GM10266 (cell line): Measurements from ENCODE around the gene MMEL1.

Experiments used
- DNase-seq: peaks from one replicate; pipeline ENCODE4 v3.0.0; 2012; ENCODE audit errors: extremely low spot score
- CTCF ChIP-seq: IDR thresholded peaks from 2 replicates; pipeline ENCODE4 v1.5.1; 2012; ENCODE audit warnings: mild to moderate bottlenecking, low read depth; ENCODE audit not compliant: control insufficient read depth, insufficient read depth; ENCODE audit errors: missing control alignments

MMEL1 gene

GRCh38 chr1:2546515-2547209 is 86.2 kb downstream of the MMEL1 start:
- DNase-seq: peak; percentile 93
- peak; percentile 7 for TF ChIP-seq CTCF

DNA sequence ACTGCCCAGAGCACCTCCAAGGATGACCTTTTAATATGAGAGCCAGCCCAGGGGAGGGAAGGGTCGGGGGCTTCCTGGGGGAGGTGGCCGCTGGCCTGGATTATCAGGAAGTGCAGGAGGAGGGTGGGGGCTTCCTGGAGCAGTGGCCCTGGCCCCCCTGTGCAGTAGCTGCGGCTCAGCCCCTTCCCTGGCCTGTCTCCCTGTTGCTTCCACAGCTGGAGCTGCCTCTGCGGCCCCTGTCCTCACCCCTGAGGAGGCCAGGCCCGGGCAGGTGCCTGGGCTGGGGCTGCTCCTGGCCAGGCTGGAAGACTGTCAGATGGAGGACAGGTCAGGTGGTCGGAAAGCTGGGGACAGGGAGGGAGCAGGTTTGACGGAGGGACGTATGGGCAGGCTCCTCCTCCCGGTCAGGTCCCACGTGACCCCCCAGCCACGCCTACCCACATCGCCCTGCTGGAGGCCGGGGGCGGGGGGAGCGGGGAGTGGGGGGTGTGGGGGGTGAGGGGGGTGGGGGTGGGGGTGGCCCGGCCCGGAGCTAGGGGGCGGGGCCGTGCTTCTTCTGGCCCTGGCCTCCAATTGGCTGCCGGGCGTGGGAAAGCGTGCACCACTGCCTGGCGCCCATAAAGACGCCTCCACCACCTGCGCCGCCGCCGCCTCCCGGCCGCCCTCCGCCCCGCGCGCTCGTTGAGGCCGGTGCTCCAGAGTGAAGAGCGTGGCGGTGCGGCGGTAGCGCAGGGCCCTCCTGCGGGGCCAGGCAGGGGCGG is 86.9 kb downstream of the MMEL1 start:
- no peak for TF ChIP-seq CTCF
- peak; percentile 98 for DNase-seq

GRCh38 chr1:2544875-2545640 is 87.8 kb downstream of the MMEL1 start:
- no peak for DNase-seq
- no peak for TF ChIP-seq CTCF

DNA sequence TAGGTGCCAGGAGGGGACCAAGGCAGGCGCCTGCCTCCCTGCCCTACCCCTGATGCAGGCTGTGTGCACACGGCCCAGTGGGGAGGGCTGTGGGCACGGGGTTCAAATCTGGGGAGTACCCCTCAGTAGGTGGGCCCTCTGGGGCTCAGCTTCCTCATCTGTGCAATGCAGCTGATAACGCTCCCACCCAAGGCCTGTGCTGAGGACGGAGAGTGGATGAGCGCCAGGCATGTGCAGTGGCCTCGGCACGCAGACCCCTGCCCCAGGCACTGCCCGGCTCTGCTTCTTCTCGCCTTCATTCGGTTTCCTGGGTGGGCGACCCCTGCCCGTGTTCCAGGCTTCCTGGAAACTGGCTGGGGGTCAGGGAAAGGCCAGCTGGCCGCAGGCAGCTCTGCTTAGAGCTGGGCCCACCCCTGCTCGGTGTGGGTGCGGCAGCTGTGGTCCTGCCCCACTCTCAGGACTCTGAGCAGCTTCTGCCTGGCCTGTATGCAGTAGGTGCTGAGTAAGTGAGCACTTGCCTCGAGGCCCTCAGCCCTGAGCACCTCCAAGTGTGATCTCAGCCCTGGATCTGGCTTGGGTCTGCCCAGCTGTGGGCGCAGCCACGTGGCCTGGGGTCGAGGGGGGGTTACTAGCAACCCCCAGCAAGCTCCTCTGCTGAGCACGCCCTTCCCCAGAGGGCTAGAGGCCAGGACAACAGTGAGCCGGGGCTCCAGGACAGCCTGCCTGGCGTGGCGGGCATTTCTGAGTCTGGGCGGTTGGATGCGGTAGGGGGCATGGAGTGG is 88.5 kb downstream of the MMEL1 start:
- DNase-seq: no peak
- no peak for TF ChIP-seq CTCF

DNA sequence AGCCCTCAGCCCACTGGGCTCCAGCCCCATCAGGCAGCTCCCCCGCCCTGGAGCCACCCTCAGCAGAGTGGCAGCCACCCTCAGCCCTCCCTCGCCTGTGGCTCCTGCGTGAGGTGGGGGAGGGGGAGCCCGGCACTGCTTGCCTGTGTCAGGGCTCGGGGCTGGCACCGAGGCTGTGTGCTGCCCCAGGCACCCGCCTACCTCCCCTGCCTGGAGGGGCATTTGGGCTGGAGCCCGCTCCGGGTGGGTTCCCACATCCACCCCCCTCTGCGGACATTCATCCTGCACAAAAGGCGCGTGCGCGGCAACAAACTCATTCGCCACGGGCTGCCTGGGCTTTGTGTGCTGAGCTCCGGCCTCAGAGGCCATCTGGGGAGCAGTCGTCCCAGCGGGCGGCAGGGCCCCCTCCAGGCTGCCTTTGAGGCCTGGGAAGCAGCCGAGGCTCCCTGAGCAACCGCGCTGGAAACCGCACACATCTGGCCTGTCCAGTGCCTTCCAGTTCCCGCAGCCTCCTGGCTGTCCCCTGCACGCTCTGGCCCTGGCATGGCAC is 89.2 kb downstream of the MMEL1 start:
- no peak for TF ChIP-seq CTCF
- DNase-seq: no peak

GRCh38 chr1:2542246-2542915 is 90.4 kb downstream of the MMEL1 start:
- no peak for TF ChIP-seq CTCF
- no peak for DNase-seq
